Activated naive CD8-positive, alpha-beta T cell treated with anti-CD3 and anti-CD28 coated beads, Interleukin-2, amount 50 U/mL, for 16 hours (primary cell): ENCODE data around the gene CARD8.
"Not testable (repeated sequence)": the region's sequence is repeated elsewhere in the genome, so short reads cannot be mapped to it uniquely, and the experiment has no call there.

Experiments
- DNase-seq: peaks from one replicate; pipeline ENCODE4 v3.0.0-alpha.2; 2020; ENCODE audit warnings: low read depth, low spot score

The CARD8 gene

GRCh38 chr19:48260359-48260714, 4.6 kb upstream of the CARD8 start:
- DNase-seq, result not testable (repeated sequence)

GRCh38 chr19:48258992-48259391, 3.3 kb upstream of the CARD8 start:
- not testable (repeated sequence) for DNase-seq

- DNase-seq, result no peak
Measured at GRCh38 chr19:48258350-48258749, 2.6 kb upstream of the CARD8 start.

GRCh38 chr19:48254529-48254970, 1.2 kb downstream of the CARD8 start:
- DNase-seq, result no peak

GRCh38 chr19:48253999-48254398, 1.7 kb downstream of the CARD8 start:
- no peak for DNase-seq

- DNase-seq, result no peak
Measured at GRCh38 chr19:48252609-48253008, 3.1 kb downstream of the CARD8 start.

- no peak for DNase-seq
Measured at GRCh38 chr19:48250290-48251025, 5.3 kb downstream of the CARD8 start.

- peak; percentile 58 for DNase-seq
Measured at GRCh38 chr19:48249502-48250014, 6.2 kb downstream of the CARD8 start.

- no peak for DNase-seq
Measured at GRCh38 chr19:48248081-48248833, 7.5 kb downstream of the CARD8 start.

GRCh38 chr19:48247212-48247611, 8.5 kb downstream of the CARD8 start:
- DNase-seq, result no peak

GRCh38 chr19:48246101-48246500, 9.6 kb downstream of the CARD8 start:
- no peak for DNase-seq

- no peak for DNase-seq
Measured at GRCh38 chr19:48244281-48244680, 11.4 kb downstream of the CARD8 start.

- DNase-seq, result not testable (repeated sequence)
Measured at GRCh38 chr19:48241771-48242170, 13.9 kb downstream of the CARD8 start.

- DNase-seq, result no peak
Measured at GRCh38 chr19:48239582-48240141, 16.1 kb downstream of the CARD8 start.

- DNase-seq, result no peak
Measured at GRCh38 chr19:48239120-48239519, 16.6 kb downstream of the CARD8 start.

GRCh38 chr19:48237057-48237456, 18.7 kb downstream of the CARD8 start:
- no peak for DNase-seq

GRCh38 chr19:48230555-48231129, 25.1 kb downstream of the CARD8 start:
- no peak for DNase-seq

GRCh38 chr19:48221628-48222027, 34.1 kb downstream of the CARD8 start:
- DNase-seq, result no peak

- DNase-seq, result not testable (repeated sequence)
Measured at GRCh38 chr19:48220784-48221183, 34.9 kb downstream of the CARD8 start.

GRCh38 chr19:48218997-48219396, 36.7 kb downstream of the CARD8 start:
- DNase-seq, result no peak

GRCh38 chr19:48216933-48217332, 38.8 kb downstream of the CARD8 start:
- no peak for DNase-seq

GRCh38 chr19:48213959-48214358, 41.8 kb downstream of the CARD8 start:
- no peak for DNase-seq
